Immature natural killer cell (primary cell): ENCODE measurements around the gene CDKN2B-AS1. TPM values are rescaled to one million over a fixed set of nuclear protein-coding genes. Genes with fewer than 3 reads are reported as not detected.

Experiments used
- DNase-seq, 3 donors: peaks; one replicate each; pipeline ENCODE4 v3.0.0; 2022; ENCODE audit warnings: mixed read lengths in 1 of 3
- H3K27ac Mint-ChIP-seq, 6 donors: one replicate each; pipeline ENCODE4 v1.8.0; 2020; ENCODE audit warnings: mixed read lengths in 6 of 6, mild to moderate bottlenecking in 5 of 6, inconsistent platforms in 4 of 6, moderate library complexity in 3 of 6
- H3K27me3 Mint-ChIP-seq, 3 donors: one replicate each; pipeline ENCODE4 v1.8.0; 2020 to 2021; ENCODE audit warnings: low read depth in 3 of 3, mild to moderate bottlenecking in 3 of 3, mixed read lengths in 3 of 3, moderate library complexity in 3 of 3, inconsistent platforms in 1 of 3
- H3K36me3 Mint-ChIP-seq, 3 donors: one replicate each; pipeline ENCODE4 v1.8.0; 2020; ENCODE audit warnings: mixed read lengths in 3 of 3, inconsistent platforms in 2 of 3, mild to moderate bottlenecking in 2 of 3
- H3K4me1 Mint-ChIP-seq, 2 donors: one replicate each; pipeline ENCODE4 v1.8.0; 2020; ENCODE audit warnings: inconsistent platforms in 2 of 2, mild to moderate bottlenecking in 2 of 2, mixed read lengths in 2 of 2, moderate library complexity in 1 of 2
- H3K4me3 Mint-ChIP-seq, 5 donors: one replicate each; pipeline ENCODE4 v1.8.0; 2020; ENCODE audit warnings: mild to moderate bottlenecking in 5 of 5, mixed read lengths in 5 of 5, inconsistent platforms in 3 of 5, moderate library complexity in 3 of 5
- H3K9me3 Mint-ChIP-seq, 6 donors: one replicate each; pipeline ENCODE4 v1.8.0; 2020; ENCODE audit warnings: mild to moderate bottlenecking in 6 of 6, mixed read lengths in 6 of 6, inconsistent platforms in 4 of 6, moderate library complexity in 3 of 6
- polyA plus RNA-seq, 3 donors: library from polyadenylated mRNA; unstranded; fragments of 300-500 nt; fragmentation: Illumina TruSeq; gene quantifications; one replicate each; pipeline ENCODE4 v1.2.3, GENCODE V29; 2021

Gene CDKN2B-AS1
- polyA plus RNA-seq, 3 donors from 2014 or later = 0.55 TPM; not detected in 2

DNA sequence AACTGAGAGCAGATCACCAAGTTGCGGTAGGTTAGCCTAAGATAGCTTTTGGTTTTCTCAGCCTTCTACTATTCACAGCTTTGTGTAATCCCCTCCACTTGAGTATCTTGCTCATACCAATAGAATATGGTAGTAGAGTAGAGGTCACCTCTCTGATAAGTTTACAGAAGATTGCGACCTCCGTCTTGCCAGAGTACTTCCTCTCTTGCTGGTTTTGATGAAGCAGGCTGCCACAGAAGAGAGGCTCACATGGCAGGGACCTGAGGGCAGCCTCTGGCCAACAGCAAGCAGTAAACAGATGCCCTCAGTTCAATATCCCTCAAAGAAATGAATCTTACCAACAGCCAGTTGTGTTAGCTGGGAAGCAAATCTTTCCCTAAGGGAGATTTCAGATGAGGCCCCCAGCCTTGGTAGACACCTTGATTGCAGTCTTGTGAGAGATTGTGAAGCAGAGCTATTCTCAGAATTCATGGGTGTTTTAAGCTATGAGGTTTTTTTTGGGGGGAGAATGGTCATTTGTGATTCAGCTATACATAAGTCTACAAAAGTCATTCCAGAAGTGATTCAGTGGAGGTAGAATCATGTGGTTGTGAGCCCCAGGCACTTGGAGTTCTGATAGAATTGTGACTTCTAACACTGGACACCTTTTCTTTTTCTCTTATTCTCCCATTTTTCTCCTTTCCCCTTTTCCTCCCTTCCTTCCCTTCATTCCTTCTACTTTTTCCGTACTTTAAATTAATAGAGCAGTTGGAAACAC lies 37.2 kb downstream of the CDKN2B-AS1 start:
- Mint-ChIP-seq H3K4me1 (peaks cover 6 to 11% of the 10 kb centered on the region in 2 donors), H3K27ac (no peak overlapping the region), H3K4me3 (no peak overlapping the region), H3K27me3 (peaks cover 4% of the 10 kb centered on the region in 3 donors), H3K9me3 (no peaks in the 10 kb centered on the region), H3K36me3 (peaks cover 0 to 6% (median 0%) of the 10 kb centered on the region in 3 donors)
- no peak for DNase-seq

DNA sequence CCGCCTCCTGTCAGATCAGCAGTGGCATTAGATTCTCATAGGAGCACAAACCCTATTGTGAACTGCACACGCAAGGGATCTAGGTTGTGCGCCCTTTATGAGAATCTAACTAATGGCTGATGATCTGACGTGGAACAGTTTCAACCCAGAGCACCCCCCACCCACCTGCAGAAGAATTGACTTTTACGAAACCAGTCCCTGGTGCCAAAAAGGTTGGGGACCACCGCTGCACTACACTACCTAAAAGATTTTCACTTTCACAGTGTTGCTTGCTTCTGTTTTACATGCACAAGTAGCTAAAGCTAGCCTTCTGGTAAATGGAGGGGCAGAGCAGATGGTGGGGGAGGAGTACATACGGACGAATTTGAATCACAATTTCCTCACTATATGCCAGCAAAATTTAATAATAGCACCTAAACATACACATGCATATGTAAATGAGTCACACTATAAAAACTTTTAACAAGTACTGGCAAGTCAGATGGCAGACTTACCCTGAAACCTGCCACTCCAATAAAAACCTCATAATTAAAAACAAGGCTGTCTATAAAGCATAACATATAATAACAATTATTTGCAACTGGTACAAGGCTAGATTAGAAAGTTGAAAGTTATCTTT lies 38.5 kb downstream of the CDKN2B-AS1 start:
- no peak for DNase-seq
- H3K27ac Mint-ChIP-seq = no peak overlapping the region
- no peak overlapping the region for H3K4me3 Mint-ChIP-seq
- H3K36me3 Mint-ChIP-seq = peaks cover 0 to 6% (median 0%) of the 10 kb centered on the region in 3 donors
- peaks cover 2 to 4% (median 4%) of the 10 kb centered on the region in 3 donors for H3K27me3 Mint-ChIP-seq
- H3K9me3 Mint-ChIP-seq = no peaks in the 10 kb centered on the region
- peaks cover 6 to 11% of the 10 kb centered on the region in 2 donors for H3K4me1 Mint-ChIP-seq

DNA sequence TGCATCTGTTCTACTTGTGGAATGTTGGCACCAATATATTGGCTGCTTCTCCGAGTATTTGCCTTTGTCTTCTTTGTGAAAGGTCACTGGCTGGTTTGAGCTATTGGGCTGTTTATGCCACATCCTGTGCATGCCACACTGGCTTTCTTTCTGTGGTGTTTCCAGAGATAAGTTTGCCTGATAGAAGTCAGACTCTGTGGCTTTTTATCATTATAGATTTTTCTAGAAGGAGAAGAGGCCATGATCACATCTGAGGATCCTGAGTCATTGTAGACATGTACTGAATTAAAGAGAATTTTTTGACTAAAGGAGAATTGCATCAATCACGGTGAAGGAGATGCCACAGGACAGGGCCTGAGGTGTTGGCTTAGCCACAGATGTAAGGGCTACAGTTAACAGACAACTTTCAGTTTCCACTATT lies 41.0 kb downstream of the CDKN2B-AS1 start:
- Mint-ChIP-seq H3K27me3 (peaks cover 0 to 4% (median 2%) of the 10 kb centered on the region in 3 donors), H3K4me3 (no peak overlapping the region), H3K27ac (peak overlapping the region in 1 of 6 donors; percentile 20), H3K9me3 (no peaks in the 10 kb centered on the region), H3K4me1 (peaks cover 6 to 11% of the 10 kb centered on the region in 2 donors), H3K36me3 (peaks cover 0 to 6% (median 0%) of the 10 kb centered on the region in 3 donors)
- DNase-seq = no peak

DNA sequence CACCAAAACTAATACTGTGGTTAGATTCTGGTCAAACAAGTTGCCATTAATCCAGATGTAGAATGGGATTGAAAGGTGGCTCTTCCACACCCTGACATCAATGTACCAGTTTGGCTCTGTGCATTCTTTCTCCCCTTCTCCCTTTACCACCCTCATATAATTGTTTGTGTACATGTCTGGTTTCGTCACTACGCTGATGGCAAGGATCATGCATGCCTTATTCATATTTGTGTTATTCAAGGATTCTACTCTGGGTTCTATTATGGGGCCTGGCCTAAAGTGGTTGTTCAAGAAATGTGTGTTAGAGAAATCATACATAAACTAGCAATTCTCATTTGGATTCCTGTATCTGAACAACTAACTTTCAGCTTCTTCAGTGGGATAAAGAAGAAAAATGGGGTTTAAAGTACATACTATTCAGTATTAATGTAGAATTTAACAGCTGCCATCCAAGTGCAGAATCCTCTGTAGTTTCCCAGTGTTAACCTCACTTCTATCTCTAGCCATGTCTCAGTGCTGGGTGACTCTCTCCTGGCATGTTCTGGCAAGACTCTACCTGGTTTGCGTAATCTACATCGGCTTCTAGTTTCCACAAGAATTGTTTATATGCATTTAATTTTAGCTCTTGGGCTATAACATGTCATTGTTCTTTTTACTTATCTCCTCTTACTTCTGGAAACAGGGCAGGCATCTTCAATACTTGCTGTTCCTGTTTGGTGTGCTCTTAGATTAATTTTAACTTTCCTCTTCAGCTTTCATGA lies 42.5 kb downstream of the CDKN2B-AS1 start:
- H3K4me1 Mint-ChIP-seq = peaks cover 6 to 11% of the 10 kb centered on the region in 2 donors
- H3K27ac Mint-ChIP-seq = peak overlapping the region in 2 of 6 donors; percentile 6 to 36

DNA sequence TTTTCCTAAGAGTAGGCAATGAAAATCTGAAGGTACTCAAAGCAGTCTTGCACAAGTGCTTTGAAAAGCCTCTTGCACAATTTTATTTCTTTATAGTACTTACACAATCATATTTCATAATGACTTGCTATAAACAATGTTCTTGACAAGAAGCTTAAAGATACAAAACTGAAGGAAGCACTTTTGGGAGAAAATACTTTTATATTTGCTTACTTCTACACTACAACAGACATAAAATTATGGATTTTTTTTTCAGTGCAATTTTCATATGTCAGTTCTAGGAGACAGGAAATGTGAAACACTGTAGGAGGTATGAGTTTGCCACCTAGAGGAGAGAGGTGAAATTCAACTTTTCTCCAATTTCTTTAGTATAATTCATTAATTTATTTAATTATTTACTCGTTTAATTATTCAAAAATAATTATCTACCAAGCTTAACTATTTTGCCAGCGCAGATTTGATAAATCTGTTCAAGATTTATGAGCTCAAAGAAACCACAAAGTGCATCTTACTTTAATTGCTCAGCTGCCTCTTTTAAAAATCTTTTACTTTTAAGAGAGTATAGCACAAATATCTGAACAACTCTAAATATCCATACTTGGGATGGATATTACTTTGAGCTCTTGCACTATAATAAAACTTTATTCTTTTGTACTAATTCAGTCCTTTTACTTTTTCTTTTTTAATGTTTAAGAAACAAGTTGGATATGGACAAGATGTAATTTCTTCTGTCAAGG lies 43.5 kb downstream of the CDKN2B-AS1 start:
- H3K9me3 Mint-ChIP-seq = no peaks in the 10 kb centered on the region
- no peaks in the 10 kb centered on the region for H3K36me3 Mint-ChIP-seq
- peaks cover 6 to 11% of the 10 kb centered on the region in 2 donors for H3K4me1 Mint-ChIP-seq
- no peak overlapping the region for H3K27ac Mint-ChIP-seq
- H3K27me3 Mint-ChIP-seq = no peaks in the 10 kb centered on the region
- peak in 2 of 3 donors; percentile 15 to 25 for DNase-seq
- H3K4me3 Mint-ChIP-seq = no peak overlapping the region

More for the DNA sequence above, 42.5 kb downstream of the CDKN2B-AS1 start:
- H3K27me3 Mint-ChIP-seq = peaks cover 0 to 2% (median 0%) of the 10 kb centered on the region in 3 donors
- DNase-seq = no peak
- peaks cover 0 to 6% (median 0%) of the 10 kb centered on the region in 3 donors for H3K36me3 Mint-ChIP-seq
- no peak overlapping the region for H3K4me3 Mint-ChIP-seq
- no peaks in the 10 kb centered on the region for H3K9me3 Mint-ChIP-seq

DNA sequence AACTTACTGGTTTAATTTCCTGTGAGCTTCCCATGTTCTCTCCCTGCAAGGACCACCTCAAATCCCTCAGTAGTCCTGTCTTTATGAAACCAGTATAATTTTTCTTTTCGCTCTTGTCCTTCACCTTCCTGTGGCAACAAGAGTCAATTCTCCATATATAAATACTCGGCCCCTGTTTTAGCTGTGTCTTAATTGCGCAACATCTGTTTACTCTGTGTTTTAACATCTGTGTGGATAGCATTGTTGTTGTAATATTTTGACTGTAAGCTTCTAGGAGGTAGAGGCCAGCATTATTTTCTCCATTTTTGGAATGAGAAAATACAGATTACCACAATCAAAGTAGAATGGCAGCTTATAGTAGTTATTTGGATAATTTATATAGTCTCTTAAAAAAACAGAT lies 44.7 kb downstream of the CDKN2B-AS1 start:
- no peaks in the 10 kb centered on the region for H3K27me3 Mint-ChIP-seq
- H3K4me3 Mint-ChIP-seq = no peak overlapping the region
- no peak overlapping the region for H3K27ac Mint-ChIP-seq
- no peaks in the 10 kb centered on the region for H3K36me3 Mint-ChIP-seq
- H3K4me1 Mint-ChIP-seq = peaks cover 6 to 11% of the 10 kb centered on the region in 2 donors
- no peak for DNase-seq
- no peaks in the 10 kb centered on the region for H3K9me3 Mint-ChIP-seq

DNA sequence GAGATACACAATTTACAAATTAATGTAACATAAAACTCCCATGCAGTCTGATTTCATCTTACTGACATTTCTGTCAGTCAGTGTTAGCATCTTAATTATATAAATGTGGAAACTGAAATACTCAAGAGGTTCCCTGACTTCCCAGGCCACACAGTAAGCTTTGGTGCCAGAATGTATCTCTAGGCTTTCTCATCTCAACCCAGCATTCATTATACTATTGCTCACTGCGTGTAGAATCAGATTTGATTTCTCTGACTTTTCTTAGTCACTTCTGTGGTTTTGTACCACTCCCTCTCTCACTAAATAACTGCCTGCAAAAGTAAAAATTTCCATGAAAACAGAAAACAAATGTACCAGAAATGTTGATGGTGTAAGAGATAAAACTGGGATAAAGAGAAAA lies 46.2 kb downstream of the CDKN2B-AS1 start:
- Mint-ChIP-seq H3K36me3 (no peaks in the 10 kb centered on the region), H3K4me1 (peaks cover 3 to 4% of the 10 kb centered on the region in 2 donors), H3K27ac (no peak overlapping the region), H3K9me3 (no peaks in the 10 kb centered on the region), H3K4me3 (no peak overlapping the region), H3K27me3 (peaks cover 0 to 3% (median 1%) of the 10 kb centered on the region in 3 donors)
- no peak for DNase-seq

DNA sequence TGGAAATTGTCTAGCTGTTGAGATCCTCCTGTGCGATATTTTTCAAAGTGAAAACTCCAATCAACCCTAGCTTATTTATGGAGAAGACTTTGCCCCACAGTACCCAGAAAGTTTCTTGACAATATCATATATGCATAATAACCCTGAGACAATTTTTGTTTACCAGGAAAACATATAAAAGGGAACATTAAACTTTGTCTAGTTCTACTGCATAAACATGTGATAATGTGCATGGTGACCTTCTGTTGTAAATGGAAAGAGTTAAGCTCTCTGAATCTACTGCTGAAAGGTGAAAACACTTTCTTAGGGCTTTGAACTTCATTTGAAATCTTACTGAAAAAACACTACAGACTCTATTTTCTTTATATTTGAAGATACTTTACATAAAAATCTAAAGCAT lies 46.8 kb downstream of the CDKN2B-AS1 start:
- no peaks in the 10 kb centered on the region for H3K9me3 Mint-ChIP-seq
- H3K27ac Mint-ChIP-seq = no peak overlapping the region
- no peak overlapping the region for H3K4me3 Mint-ChIP-seq
- H3K27me3 Mint-ChIP-seq = peaks cover 0 to 3% (median 1%) of the 10 kb centered on the region in 3 donors
- H3K36me3 Mint-ChIP-seq = no peaks in the 10 kb centered on the region
- DNase-seq = no peak
- no peaks in the 10 kb centered on the region for H3K4me1 Mint-ChIP-seq

DNA sequence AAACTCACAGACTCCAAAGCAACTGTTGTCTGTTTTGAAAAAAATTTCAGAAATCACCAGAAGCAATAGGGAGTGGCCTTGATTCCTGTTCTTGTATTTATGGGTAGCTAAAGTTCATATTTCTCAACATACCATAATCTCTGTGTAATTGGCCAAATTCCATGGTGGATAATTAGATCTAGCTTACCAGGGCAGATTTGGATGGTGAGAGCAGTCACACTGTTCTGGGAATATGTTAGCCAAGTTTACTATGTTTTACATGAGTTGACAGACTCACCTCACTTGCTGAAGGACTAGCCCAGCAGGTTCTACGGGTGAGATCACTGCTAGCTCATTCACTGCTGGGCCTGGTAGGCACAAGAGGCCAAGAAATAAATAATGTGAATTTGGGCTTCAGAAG lies 47.2 kb downstream of the CDKN2B-AS1 start:
- Mint-ChIP-seq H3K4me1 (no peaks in the 10 kb centered on the region), H3K27me3 (peaks cover 0 to 3% (median 1%) of the 10 kb centered on the region in 3 donors), H3K9me3 (no peaks in the 10 kb centered on the region), H3K27ac (no peak overlapping the region), H3K4me3 (no peak overlapping the region), H3K36me3 (no peaks in the 10 kb centered on the region)
- no peak for DNase-seq

DNA sequence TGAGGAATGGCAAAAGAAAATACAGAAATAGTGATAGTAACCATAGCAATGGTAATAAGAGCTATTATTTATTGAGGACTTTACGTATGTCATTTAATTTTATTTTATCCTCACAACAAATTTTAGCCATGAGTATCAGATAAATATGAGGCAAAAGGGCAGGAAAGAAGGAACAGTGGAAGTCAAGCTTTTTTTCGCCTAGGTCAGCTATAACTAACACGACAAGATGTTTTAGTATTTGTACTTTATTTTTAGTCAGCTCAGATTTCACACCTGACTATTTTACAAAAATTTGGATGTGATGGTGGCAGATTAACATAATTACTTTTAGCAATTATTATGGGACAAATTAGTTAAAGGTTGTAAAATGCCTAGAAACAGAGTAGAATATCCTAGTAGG lies 49.3 kb downstream of the CDKN2B-AS1 start:
- no peak overlapping the region for H3K4me3 Mint-ChIP-seq

DNA sequence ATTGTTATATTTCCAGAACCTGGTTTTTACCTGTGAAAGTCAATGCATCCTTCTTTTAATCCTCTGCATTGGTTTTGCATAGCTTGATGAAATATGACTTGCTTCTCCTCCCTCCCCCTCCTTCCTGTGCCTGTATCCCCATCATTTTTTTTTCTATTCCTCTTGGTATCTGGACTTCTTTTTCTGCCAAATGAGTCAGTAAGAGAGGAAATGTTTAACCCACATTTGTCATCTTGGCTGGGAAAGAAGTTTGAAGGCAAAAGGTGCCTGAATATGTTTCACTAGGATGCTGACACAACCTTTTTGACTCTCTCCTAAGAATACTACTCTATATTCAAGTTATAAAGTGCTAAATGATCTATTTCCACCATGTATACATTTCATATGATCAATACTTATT lies 50.0 kb downstream of the CDKN2B-AS1 start:
- H3K9me3 Mint-ChIP-seq = no peaks in the 10 kb centered on the region
- no peak for DNase-seq
- peaks cover 0 to 7% (median 3%) of the 10 kb centered on the region in 3 donors for H3K27me3 Mint-ChIP-seq
- H3K36me3 Mint-ChIP-seq = no peaks in the 10 kb centered on the region
- H3K4me3 Mint-ChIP-seq = no peak overlapping the region
- H3K4me1 Mint-ChIP-seq = no peaks in the 10 kb centered on the region
- no peak overlapping the region for H3K27ac Mint-ChIP-seq

More for the DNA sequence above, 49.3 kb downstream of the CDKN2B-AS1 start:
- Mint-ChIP-seq H3K27ac (no peak overlapping the region), H3K36me3 (no peaks in the 10 kb centered on the region), H3K27me3 (peaks cover 0 to 7% (median 3%) of the 10 kb centered on the region in 3 donors), H3K4me1 (no peaks in the 10 kb centered on the region), H3K9me3 (no peaks in the 10 kb centered on the region)
- DNase-seq = no peak

DNA sequence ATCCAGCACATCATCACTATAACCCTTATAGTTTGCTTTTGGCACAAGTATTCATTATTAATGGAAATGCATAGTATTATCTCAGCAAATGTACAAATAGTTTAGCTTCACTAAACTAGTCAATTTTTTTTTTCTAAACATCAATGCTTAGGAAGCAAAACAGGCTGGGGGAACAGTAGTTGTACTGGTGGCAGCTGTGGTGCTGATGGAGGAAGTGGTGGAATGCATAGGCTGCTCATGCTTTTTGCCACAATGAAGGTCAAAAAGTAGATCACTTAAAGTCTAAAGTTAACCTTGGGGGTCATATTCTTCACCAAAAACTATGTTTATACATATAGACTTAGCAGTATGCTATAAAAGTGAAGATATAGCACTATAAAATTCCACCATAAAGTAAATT lies 50.8 kb downstream of the CDKN2B-AS1 start:
- H3K36me3 Mint-ChIP-seq = no peaks in the 10 kb centered on the region
- H3K27me3 Mint-ChIP-seq = peaks cover 0 to 7% (median 3%) of the 10 kb centered on the region in 3 donors
- no peaks in the 10 kb centered on the region for H3K9me3 Mint-ChIP-seq
- peaks cover 0 to 2% of the 10 kb centered on the region in 2 donors for H3K4me1 Mint-ChIP-seq
- no peak for DNase-seq
- no peak overlapping the region for H3K4me3 Mint-ChIP-seq
- no peak overlapping the region for H3K27ac Mint-ChIP-seq

DNA sequence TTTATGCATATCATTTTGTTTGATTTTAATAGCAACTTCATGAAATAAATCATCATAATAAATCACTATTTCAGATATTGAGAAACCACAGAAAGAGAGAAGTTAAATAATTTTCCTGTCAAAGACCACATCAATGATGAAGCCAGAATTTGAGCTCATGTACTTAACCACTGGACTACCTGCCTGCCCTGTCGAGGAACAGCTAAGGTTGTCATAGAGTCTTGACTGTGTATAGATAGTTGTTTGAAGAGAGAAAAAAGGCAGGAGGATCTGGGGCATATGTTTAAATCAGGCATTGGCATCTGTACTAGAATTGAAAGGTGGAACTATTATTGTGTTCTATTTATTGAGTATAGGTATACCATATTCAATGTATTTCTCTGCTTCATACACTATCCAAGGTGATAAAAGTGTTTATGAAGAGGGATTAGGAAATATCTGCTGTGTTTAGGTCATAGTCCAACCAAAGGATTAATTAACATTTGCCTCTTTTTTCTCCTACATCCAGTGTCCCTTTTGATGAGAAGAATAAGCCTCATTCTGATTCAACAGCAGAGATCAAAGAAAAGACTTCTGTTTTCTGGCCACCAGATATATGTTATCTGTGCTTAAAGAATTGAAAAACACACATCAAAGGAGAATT lies 51.8 kb downstream of the CDKN2B-AS1 start:
- peaks cover 0 to 7% (median 3%) of the 10 kb centered on the region in 3 donors for H3K27me3 Mint-ChIP-seq
- no peaks in the 10 kb centered on the region for H3K36me3 Mint-ChIP-seq
- H3K27ac Mint-ChIP-seq = no peak overlapping the region
- H3K4me3 Mint-ChIP-seq = no peak overlapping the region
- H3K9me3 Mint-ChIP-seq = no peaks in the 10 kb centered on the region
- H3K4me1 Mint-ChIP-seq = peaks cover 9 to 11% of the 10 kb centered on the region in 2 donors
- no peak for DNase-seq
